Peyer's patch (tissue), 4 donors: ENCODE results near the gene FOXP2. TPM values are rescaled to one million over a fixed set of nuclear protein-coding genes. Genes with fewer than 3 reads are reported as not detected.

Experiments used
- DNase-seq, 3 donors: peaks; one replicate each; pipeline ENCODE4 v3.0.0-alpha.2; 2017 to 2019
- H3K27ac ChIP-seq, 4 donors: fragments of 200-600 bp; sonication (generic); one replicate each; pipeline ENCODE4 v1.5.1; 2016 to 2019
- H3K27me3 ChIP-seq, 2 donors: fragments of 200-600 bp; sonication (generic); one replicate each; pipeline ENCODE4 v1.5.1; 2019
- H3K36me3 ChIP-seq, 3 donors: fragments of 200-600 bp; sonication (generic); one replicate each; pipeline ENCODE4 v1.5.1; 2016 to 2019
- H3K4me1 ChIP-seq, 4 donors: fragments of 200-600 bp; sonication (generic); one replicate each; pipeline ENCODE4 v1.5.1; 2016 to 2019
- H3K4me3 ChIP-seq, 4 donors: fragments of 200-600 bp; sonication (generic); 1 replicate in 3 of 4; 2 replicates in 1 of 4; pipeline ENCODE4 v1.5.1; 2016 to 2019; ENCODE audit warnings: mild to moderate bottlenecking in 1 of 4
- H3K9me3 ChIP-seq, 4 donors: fragments of 200-600 bp; sonication (generic); one replicate each; pipeline ENCODE4 v1.5.1; 2016 to 2019; ENCODE audit warnings: mild to moderate bottlenecking in 1 of 4
- POLR2A ChIP-seq, 2 donors: fragments of 450-650 bp; IDR thresholded peaks; one replicate each; pipeline ENCODE4 v1.5.1; 2017; ENCODE audit warnings: antibody characterized with exemption in 2 of 2, mild to moderate bottlenecking in 2 of 2, moderate library complexity in 2 of 2
- total RNA-seq, 4 donors: library from RNA; depleted of rRNA; stranded (reverse); fragments of >200 nt; gene quantifications; one replicate each; pipeline ENCODE4 v1.1.0, GENCODE V29; 2016
- TF ChIP-seq, protein P1 (sequence below), 6 experiments: fragments of 450-650 bp in 4 of 6; fragments of 200-600 bp in 2 of 6; sonication (generic) in 1 of 6; IDR thresholded peaks; one replicate each; pipeline ENCODE4 v1.5.1; 2017 to 2019; ENCODE audit warnings: antibody characterized with exemption in 6 of 6, mild to moderate bottlenecking in 3 of 6, moderate library complexity in 1 of 6

Gene FOXP2
- total RNA-seq, 4 donors from 2014 or later = 10.5 to 46.2 (median 31.3) TPM

DNA sequence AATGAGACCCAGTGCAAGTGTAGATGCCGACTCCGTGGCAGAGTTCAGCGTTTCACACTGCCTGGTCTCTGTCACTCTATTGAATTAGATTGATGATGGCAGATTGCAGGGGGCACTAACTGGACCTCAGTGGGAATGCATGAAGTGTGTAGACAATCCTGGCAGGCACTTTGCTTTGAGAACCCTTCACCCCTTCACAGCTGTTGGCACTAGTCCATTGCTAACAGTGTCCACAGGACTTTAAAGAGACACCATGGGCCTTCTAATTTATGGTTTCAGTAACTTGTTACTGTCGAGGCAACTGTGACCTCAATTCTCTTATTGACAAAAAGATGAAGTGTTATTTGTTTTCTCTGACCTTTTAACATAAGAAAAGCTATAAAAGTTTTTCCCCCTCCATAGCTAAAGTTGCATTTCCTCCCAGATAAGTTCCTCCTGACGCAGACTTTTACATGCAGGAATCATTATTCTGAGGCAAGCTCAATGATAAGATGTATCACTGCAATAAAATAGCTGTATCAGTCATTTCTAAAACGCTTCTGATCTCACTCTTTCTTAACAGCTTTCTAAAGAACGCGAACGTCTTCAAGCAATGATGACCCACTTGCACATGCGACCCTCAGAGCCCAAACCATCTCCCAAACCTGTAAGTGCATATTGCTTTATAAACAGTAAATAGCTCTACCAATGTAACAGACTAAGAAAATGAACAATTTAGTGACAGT is 238.9 kb downstream of the FOXP2 start:
- H3K36me3 ChIP-seq = no peaks in the 10 kb centered on the region
- DNase-seq = no peak
- no peaks in the 10 kb centered on the region for H3K4me1 ChIP-seq
- H3K9me3 ChIP-seq = no peaks in the 10 kb centered on the region
- no peak overlapping the region for H3K4me3 ChIP-seq
- no peaks in the 10 kb centered on the region for H3K27me3 ChIP-seq
- TF ChIP-seq, protein P1, sequence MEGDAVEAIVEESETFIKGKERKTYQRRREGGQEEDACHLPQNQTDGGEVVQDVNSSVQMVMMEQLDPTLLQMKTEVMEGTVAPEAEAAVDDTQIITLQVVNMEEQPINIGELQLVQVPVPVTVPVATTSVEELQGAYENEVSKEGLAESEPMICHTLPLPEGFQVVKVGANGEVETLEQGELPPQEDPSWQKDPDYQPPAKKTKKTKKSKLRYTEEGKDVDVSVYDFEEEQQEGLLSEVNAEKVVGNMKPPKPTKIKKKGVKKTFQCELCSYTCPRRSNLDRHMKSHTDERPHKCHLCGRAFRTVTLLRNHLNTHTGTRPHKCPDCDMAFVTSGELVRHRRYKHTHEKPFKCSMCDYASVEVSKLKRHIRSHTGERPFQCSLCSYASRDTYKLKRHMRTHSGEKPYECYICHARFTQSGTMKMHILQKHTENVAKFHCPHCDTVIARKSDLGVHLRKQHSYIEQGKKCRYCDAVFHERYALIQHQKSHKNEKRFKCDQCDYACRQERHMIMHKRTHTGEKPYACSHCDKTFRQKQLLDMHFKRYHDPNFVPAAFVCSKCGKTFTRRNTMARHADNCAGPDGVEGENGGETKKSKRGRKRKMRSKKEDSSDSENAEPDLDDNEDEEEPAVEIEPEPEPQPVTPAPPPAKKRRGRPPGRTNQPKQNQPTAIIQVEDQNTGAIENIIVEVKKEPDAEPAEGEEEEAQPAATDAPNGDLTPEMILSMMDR (IDR thresholded peaks at IDR 0.05) = no peak
- no peak for TF ChIP-seq POLR2A (IDR thresholded peaks at IDR 0.05)
- no peak overlapping the region for H3K27ac ChIP-seq

DNA sequence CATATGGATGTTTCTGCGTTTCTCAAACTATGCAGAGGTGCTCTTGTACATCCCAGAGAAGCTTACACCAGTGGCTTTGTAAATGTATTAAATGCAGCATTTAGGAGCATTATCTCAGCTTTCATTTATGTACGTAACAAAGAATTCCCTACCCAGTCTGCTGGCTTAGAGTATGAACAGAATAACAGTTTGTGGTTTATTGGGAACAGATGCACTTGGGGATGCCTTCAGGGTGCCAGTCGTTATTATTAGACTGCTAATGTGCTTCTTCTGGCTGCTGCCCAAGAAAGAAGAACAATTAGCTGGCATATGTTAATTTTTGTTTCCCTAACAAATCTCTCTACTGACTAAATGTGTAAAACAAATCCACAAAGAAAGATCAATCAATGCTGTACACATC is 241.9 kb downstream of the FOXP2 start:
- DNase-seq = no peak

DNA sequence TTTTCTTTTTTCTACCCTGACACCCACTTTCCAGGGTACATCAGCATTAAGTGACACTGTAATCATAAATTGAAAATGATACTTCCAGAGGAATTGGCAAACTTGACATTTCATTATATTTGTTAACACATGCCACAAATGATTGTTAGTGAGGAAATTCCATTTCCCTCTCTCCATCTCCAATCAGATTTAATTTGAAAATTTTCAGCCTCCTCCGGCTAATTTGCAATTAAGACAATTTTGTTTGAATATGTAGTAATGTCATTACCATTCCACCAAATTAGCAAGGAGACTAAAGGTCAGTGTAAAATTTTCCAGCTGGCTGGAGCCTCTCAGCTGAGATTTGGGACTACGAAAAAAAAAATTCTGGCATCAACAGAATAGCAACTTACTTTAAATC is 242.7 kb downstream of the FOXP2 start:
- no peak overlapping the region for H3K4me3 ChIP-seq
- H3K36me3 ChIP-seq = no peaks in the 10 kb centered on the region
- no peak overlapping the region for H3K27ac ChIP-seq
- no peaks in the 10 kb centered on the region for H3K27me3 ChIP-seq
- H3K4me1 ChIP-seq = no peaks in the 10 kb centered on the region
- no peaks in the 10 kb centered on the region for H3K9me3 ChIP-seq
- TF ChIP-seq POLR2A (IDR thresholded peaks at IDR 0.05) = no peak
- TF ChIP-seq, protein P1 (IDR thresholded peaks at IDR 0.05) = no peak
- DNase-seq = no peak

More for the DNA sequence above, 241.9 kb downstream of the FOXP2 start:
- H3K4me3 ChIP-seq = no peak overlapping the region
- TF ChIP-seq POLR2A (IDR thresholded peaks at IDR 0.05) = no peak
- TF ChIP-seq, protein P1 (IDR thresholded peaks at IDR 0.05) = no peak
- H3K27ac ChIP-seq = no peak overlapping the region
- H3K36me3 ChIP-seq = no peaks in the 10 kb centered on the region
- H3K9me3 ChIP-seq = no peaks in the 10 kb centered on the region
- H3K4me1 ChIP-seq = no peaks in the 10 kb centered on the region
- no peaks in the 10 kb centered on the region for H3K27me3 ChIP-seq

DNA sequence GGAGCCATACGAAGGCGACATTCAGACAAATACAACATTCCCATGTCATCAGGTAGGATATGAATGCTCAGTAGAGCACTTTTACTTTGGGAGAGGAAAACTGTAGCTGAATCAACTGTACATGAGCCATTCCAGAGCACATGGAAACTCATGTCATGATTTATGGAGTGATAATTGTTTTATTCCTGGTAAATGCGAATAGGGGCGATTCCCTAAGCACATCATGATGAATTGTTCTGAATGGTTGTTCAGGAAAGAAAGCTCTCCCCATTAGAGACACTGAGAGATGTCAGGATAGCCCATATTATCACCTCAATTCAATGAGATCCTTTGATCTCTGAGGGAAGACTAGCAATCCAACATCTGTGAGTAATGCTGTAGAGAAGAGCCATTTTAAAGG is 243.6 kb downstream of the FOXP2 start:
- TF ChIP-seq POLR2A (IDR thresholded peaks at IDR 0.05) = no peak
- TF ChIP-seq, protein P1 (IDR thresholded peaks at IDR 0.05) = no peak

DNA sequence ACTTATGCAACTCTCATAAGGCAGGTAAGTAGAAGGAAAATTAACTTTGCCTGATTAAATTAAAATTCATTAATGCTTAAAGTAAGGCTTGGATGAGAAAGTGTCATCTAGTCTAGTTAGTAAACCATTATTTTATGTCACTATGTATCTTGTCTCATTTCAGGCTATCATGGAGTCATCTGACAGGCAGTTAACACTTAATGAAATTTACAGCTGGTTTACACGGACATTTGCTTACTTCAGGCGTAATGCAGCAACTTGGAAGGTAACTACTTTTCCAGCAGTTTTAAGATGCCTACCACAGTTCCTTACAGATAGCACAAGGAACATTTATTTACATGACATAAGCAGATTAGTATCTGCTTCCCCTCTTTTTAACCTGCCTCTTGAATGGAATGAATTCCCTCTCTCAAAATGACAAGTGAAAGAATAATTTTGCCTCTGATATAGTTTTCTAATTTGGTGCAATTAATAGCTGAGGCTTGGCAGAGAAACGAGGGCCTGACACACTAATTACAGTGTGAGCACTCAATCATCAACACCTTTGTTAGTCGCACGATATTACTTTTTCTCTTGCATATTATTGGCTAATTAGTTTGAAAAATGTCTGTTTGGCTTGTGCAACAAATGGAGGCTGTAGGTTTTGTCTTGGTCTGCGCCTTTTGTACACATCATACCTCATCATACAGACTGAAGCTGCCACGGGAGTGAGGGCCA is 245.0 kb downstream of the FOXP2 start:
- H3K4me3 ChIP-seq = no peak overlapping the region
- no peaks in the 10 kb centered on the region for H3K4me1 ChIP-seq
- H3K9me3 ChIP-seq = no peaks in the 10 kb centered on the region
- TF ChIP-seq POLR2A (IDR thresholded peaks at IDR 0.05) = no peak
- TF ChIP-seq, protein P1 (IDR thresholded peaks at IDR 0.05) = no peak
- H3K27ac ChIP-seq = no peak overlapping the region
- no peak for DNase-seq
- no peaks in the 10 kb centered on the region for H3K36me3 ChIP-seq
- H3K27me3 ChIP-seq = no peaks in the 10 kb centered on the region

More for the DNA sequence above, 243.6 kb downstream of the FOXP2 start:
- Histone ChIP-seq H3K27me3 (no peaks in the 10 kb centered on the region), H3K36me3 (no peaks in the 10 kb centered on the region), H3K4me1 (no peaks in the 10 kb centered on the region), H3K4me3 (no peak overlapping the region), H3K9me3 (no peaks in the 10 kb centered on the region), H3K27ac (no peak overlapping the region)
- DNase-seq = no peak
